Measurements from ENCODE around the gene ANO9. TPM values are rescaled to one million over a fixed set of nuclear protein-coding genes. Genes with fewer than 3 reads are reported as not detected.
A peak's percentile ranks its signal among the peaks of the same experiment; 100 is the strongest.

The ANO9 gene
- total and polyA plus RNA-seq, 5 experiments from 2014 or later = 4.8 to 78.6 (median 8.6) TPM

DNA sequence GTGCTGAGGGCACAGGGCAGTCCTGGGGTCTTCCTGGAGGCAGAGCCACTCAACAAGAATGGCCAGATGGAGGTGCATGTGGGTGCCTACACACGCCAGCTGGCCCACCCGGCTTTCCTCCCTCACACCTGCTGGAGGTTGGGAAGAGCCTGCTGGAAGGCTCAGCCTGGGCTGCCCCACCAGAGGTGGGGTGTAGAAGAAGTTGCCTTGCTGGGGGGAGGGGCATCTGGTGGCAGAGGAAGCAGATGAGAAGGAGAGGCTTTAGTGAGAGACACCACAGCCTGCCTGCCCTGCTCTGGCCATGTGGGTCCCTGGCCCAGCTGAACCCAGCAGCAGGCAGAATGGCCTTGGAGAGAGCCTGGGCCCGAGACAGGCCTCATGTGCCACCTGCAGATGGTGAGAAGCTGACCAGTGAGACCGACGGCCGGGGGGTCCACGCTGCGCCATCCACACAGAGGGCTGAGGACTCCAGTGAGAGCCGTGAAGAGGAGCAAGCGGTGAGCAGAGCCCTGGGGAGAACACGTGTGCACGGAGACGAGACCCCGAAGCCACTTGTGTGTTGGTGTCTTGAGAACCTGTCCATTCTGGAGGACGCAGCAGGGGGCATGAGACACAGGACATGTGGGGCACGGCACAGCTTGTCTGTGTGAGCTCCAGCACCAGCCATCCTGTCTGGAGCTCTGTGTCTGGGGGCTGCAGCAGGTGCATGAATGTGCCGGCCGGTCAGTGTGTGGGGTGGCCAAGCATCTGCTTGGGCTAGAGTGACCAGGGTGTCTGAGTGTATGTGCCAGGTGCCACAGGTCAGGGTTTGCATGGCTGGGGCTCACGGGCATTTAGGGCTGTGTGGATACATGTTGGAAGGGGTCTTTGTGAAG lies 69.9 kb downstream of the ANO9 start:
- peaks cover 16 to 41% (median 17%) of the 10 kb centered on the region in 5 donors for H3K27me3 Mint-ChIP-seq
- peaks cover 15 to 34% (median 23%) of the 10 kb centered on the region in 4 donors for H3K4me1 Mint-ChIP-seq
- H3K9me3 Mint-ChIP-seq = peaks cover 0 to 2% (median 0%) of the 10 kb centered on the region in 9 donors
- peak in 1 of 10 donors; percentile 14 for DNase-seq
- peaks cover 0 to 4% (median 0%) of the 10 kb centered on the region in 3 donors for H3K36me3 Mint-ChIP-seq
- ATAC-seq = no peak
- H3K27ac Mint-ChIP-seq = peak overlapping the region in 2 of 10 donors; percentile 57 to 60
- POLR2A ChIA-PET = no interaction called here
- H3K4me3 Mint-ChIP-seq = peak overlapping the region in 1 of 10 donors; percentile 79

DNA sequence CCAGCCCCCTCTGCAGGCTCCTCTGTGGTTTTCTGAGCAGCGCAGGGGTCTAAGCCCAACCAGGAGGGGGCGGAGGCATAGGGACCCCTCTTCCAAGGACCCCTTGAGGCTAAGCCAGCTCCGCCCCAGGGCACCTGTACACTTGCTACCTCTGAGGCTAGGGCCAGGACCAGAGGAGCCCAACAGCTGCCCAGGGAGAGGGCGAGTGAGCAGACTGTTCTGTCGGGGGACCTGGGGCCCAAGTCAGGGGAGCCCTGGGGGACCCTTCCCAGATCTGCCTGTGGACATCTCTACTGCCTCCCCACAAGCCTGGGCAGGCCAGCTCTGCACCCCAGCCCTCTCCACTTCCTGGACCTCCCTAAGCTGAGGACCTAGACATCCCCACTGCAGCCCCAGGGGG lies 70.8 kb downstream of the ANO9 start:
- H3K4me3 Mint-ChIP-seq = peak overlapping the region in 8 of 10 donors; percentile 16 to 83 (median 46)
- H3K9me3 Mint-ChIP-seq = peaks cover 0 to 2% (median 0%) of the 10 kb centered on the region in 9 donors
- peaks cover 15 to 34% (median 23%) of the 10 kb centered on the region in 4 donors for H3K4me1 Mint-ChIP-seq
- ATAC-seq (no peak), DNase-seq (peak in 1 of 10 donors; percentile 32)
- H3K36me3 Mint-ChIP-seq = peaks cover 0 to 4% (median 0%) of the 10 kb centered on the region in 3 donors
- peak overlapping the region in 1 of 10 donors; percentile 20 for H3K27ac Mint-ChIP-seq
- H3K27me3 Mint-ChIP-seq = peaks cover 16 to 50% (median 20%) of the 10 kb centered on the region in 5 donors
- POLR2A ChIA-PET = interaction anchor here (1.0 to 1.1 kb wide), 2 partner anchors 9 to 121 kb away, joined by 3 read pairs; no protein-coding TSS in a partner anchor

DNA sequence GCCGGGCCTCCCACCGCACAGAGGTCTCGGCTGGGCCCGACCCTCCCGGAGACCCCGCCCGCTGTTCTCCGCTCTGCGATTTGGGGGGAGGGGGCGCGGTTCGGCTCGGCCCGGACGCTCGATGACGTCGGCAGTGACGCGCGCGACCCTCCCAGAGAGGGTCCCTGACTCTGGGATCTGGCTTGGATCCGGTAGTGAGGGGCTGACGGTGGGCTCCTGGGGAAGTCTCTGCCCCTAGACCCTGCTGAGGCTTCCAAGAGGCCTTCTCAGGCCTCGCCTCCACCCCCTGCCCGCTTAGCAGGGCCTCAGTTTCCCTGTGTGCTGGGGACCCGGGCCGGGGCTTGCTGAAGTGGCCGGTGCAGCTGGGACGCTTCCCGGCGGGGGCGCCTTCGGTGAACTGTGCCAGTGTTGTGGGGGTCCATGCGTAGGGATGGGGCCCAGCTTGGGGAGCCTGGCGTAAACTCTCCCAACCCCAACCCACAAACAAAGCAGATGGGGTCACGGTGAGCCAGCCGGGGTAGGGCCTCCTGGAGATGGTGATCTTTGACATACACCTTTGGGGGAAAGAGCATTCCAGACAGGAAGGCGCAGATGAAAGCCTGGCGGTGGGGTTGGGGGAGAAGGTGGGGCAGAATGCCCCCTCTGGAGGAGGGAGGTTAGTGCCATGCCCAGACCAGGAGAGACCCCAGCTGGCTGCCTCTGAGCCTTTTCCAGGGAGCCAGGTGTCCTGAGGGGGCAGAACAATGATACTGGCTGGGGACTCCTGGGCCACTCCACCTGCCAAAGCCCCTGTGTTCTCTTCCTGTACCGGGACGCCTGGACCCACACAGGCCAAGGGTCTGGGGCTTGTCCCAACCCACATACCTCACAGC lies 71.5 kb downstream of the ANO9 start:
- POLR2A ChIA-PET = interaction anchor here (1.0 to 1.1 kb wide), 2 partner anchors 8 to 120 kb away, joined by 3 read pairs; no protein-coding TSS in a partner anchor
- Mint-ChIP-seq H3K27ac (peak overlapping the region in 5 of 10 donors; percentile 37 to 53 (median 44)), H3K27me3 (peaks cover 16 to 54% (median 20%) of the 10 kb centered on the region in 5 donors), H3K9me3 (peaks cover 0 to 2% (median 0%) of the 10 kb centered on the region in 9 donors), H3K4me3 (peak overlapping the region; percentile 48 to 83 (median 68)), H3K4me1 (peaks cover 15 to 34% (median 23%) of the 10 kb centered on the region in 4 donors), H3K36me3 (peaks cover 0 to 4% (median 0%) of the 10 kb centered on the region in 3 donors)
- no peak for ATAC-seq
- peak in 1 of 10 donors; percentile 61 for DNase-seq

GRCh38 chr11:369336-370018 lies 72.3 kb downstream of the ANO9 start, which contains the start of gene B4GALNT4:
TSS of gene B4GALNT4 (plus strand) at chr11:369499. CDS start at chr11:369804, 305 bp downstream.
- Mint-ChIP-seq H3K36me3 (peaks cover 0 to 4% (median 0%) of the 10 kb centered on the region in 3 donors), H3K27me3 (peaks cover 16 to 59% (median 23%) of the 10 kb centered on the region in 5 donors), H3K27ac (peak within 1 kb of the TSS in 8 of 10 donors; percentile 22 to 86 (median 66)), H3K4me3 (peak within 1 kb of the TSS; percentile 68 to 90 (median 82)), H3K4me1 (peaks cover 17 to 34% (median 24%) of the 10 kb centered on the region in 4 donors), H3K9me3 (peaks cover 0 to 2% (median 0%) of the 10 kb centered on the region in 9 donors)
- ATAC-seq = peak; percentile 81 to 83
- peak in 5 of 10 donors; percentile 21 to 66 (median 38) for DNase-seq
- POLR2A ChIA-PET = interaction anchor here (1.1 to 1.2 kb wide), 2 partner anchors 7 to 71 kb away, joined by 3 read pairs; partner anchors contain the start of gene IFITM5

- peak in 1 of 2 donors; percentile 26 for ATAC-seq
- Mint-ChIP-seq H3K27ac (peak overlapping the region in 7 of 10 donors; percentile 15 to 86 (median 67)), H3K36me3 (peaks cover 0 to 4% (median 0%) of the 10 kb centered on the region in 3 donors), H3K27me3 (peaks cover 16 to 62% (median 23%) of the 10 kb centered on the region in 5 donors), H3K4me3 (peak overlapping the region; percentile 68 to 90 (median 82)), H3K9me3 (no peaks in the 10 kb centered on the region), H3K4me1 (peaks cover 12 to 27% (median 23%) of the 10 kb centered on the region in 4 donors)
- peak in 1 of 10 donors; percentile 63 for DNase-seq
- POLR2A ChIA-PET = interaction anchor here (0.9 to 1.2 kb wide), 3 partner anchors 42 to 114 kb away, joined by 3 read pairs; partner anchors contain the start of gene IFITM5
Measured at GRCh38 chr11:368414-369335, 73.1 kb downstream of the ANO9 start.

- H3K27ac Mint-ChIP-seq = peak overlapping the region in 6 of 10 donors; percentile 15 to 70 (median 50)
- POLR2A ChIA-PET = interaction anchor here (0.9 to 1.2 kb wide), 3 partner anchors 43 to 113 kb away, joined by 3 read pairs; partner anchors contain the start of gene IFITM5
Measured at GRCh38 chr11:367956-368413, 73.8 kb downstream of the ANO9 start.

More at GRCh38 chr11:367956-368413, 73.8 kb downstream of the ANO9 start:
- ATAC-seq (no peak), DNase-seq (no peak)
- Mint-ChIP-seq H3K36me3 (peaks cover 0 to 4% (median 0%) of the 10 kb centered on the region in 3 donors), H3K9me3 (no peaks in the 10 kb centered on the region), H3K4me3 (peak overlapping the region; percentile 49 to 90 (median 82)), H3K4me1 (peaks cover 11 to 27% (median 23%) of the 10 kb centered on the region in 4 donors), H3K27me3 (peaks cover 16 to 62% (median 23%) of the 10 kb centered on the region in 5 donors)

Other genes starting within 250 kb of the ANO9 start
- gene SCGB1C1, start 248.9 kb downstream of the ANO9 start, total RNA-seq = not detected
- not detected for gene SCGB1C1, start 248.9 kb downstream of the ANO9 start, polyA plus RNA-seq
- gene BET1L, start 234.6 kb downstream of the ANO9 start, total RNA-seq = 100 to 1,000 TPM; 110 to 122 TPM
- 10 to 100 TPM; 24.0 to 75.2 (median 59.2) TPM for gene BET1L, start 234.6 kb downstream of the ANO9 start, polyA plus RNA-seq
- 10 to 100 TPM; 92.7 to 93.4 TPM for gene RIC8A, start 234.3 kb downstream of the ANO9 start, total RNA-seq
- 10 to 100 TPM; 68.6 to 93.1 (median 76.7) TPM for gene RIC8A, start 234.3 kb downstream of the ANO9 start, polyA plus RNA-seq
- gene SIRT3, start 205.7 kb downstream of the ANO9 start, total RNA-seq = 10 to 100 TPM; 33.6 to 33.7 TPM
- 10 to 100 TPM in 2 of 3 donors, 1 to 10 TPM in 1; 6.5 to 14.6 (median 10.9) TPM for gene SIRT3, start 205.7 kb downstream of the ANO9 start, polyA plus RNA-seq
- 10 to 100 TPM; 94.4 to 99.0 TPM for gene PSMD13, start 205.0 kb downstream of the ANO9 start, total RNA-seq
- 100 to 1,000 TPM; 196 to 223 (median 208) TPM for gene PSMD13, start 205.0 kb downstream of the ANO9 start, polyA plus RNA-seq
- 10 to 100 TPM; 28.6 to 32.0 TPM for gene NLRP6, start 163.6 kb downstream of the ANO9 start, total RNA-seq
- gene NLRP6, start 163.6 kb downstream of the ANO9 start, polyA plus RNA-seq = 10 to 100 TPM in 2 of 3 donors, 1 to 10 TPM in 1; 9.1 to 25.9 (median 19.1) TPM
- gene PGGHG, start 152.9 kb downstream of the ANO9 start, total RNA-seq = 100 to 1,000 TPM; 662 to 707 TPM
- gene PGGHG, start 152.9 kb downstream of the ANO9 start, polyA plus RNA-seq = 10 to 100 TPM in 2 of 3 donors, 1 to 10 TPM in 1; 8.1 to 14.9 (median 11.2) TPM
- gene IFITM5, start 142.5 kb downstream of the ANO9 start, total RNA-seq = not detected
- gene IFITM5, start 142.5 kb downstream of the ANO9 start, polyA plus RNA-seq = not detected
- 100 to 1,000 TPM; 115 to 122 TPM for gene IFITM2, start 134.2 kb downstream of the ANO9 start, total RNA-seq
- 1,000 to 10,000 TPM; 2,345 to 2,732 (median 2,362) TPM for gene IFITM2, start 134.2 kb downstream of the ANO9 start, polyA plus RNA-seq
- gene IFITM1, start 128.0 kb downstream of the ANO9 start, total RNA-seq = 10 to 100 TPM; 90.0 to 91.0 TPM
- 1,000 to 10,000 TPM; 1,833 to 2,198 (median 2,135) TPM for gene IFITM1, start 128.0 kb downstream of the ANO9 start, polyA plus RNA-seq
- 10 to 100 TPM; 11.3 to 11.9 TPM for gene IFITM3, start 121.2 kb downstream of the ANO9 start, total RNA-seq
- gene IFITM3, start 121.2 kb downstream of the ANO9 start, polyA plus RNA-seq = 100 to 1,000 TPM in 2 of 3 donors, 10 to 100 TPM in 1; 45.1 to 202 (median 196) TPM
- gene B4GALNT4, start 72.5 kb downstream of the ANO9 start, total RNA-seq = under 1 TPM; 0.16 to 0.39 TPM
- 1 to 10 TPM in 1 of 3 donors, not detected in 2; 1.3 TPM for gene B4GALNT4, start 72.5 kb downstream of the ANO9 start, polyA plus RNA-seq
- under 1 TPM; 0.16 to 0.29 TPM for gene PKP3, start 47.8 kb downstream of the ANO9 start, total RNA-seq
- gene PKP3, start 47.8 kb downstream of the ANO9 start, polyA plus RNA-seq = under 1 TPM in 2 of 3 donors, not detected in 1; 0.15 to 0.47 TPM
- gene SIGIRR, start 27.0 kb downstream of the ANO9 start, total RNA-seq = 100 to 1,000 TPM; 332 to 337 TPM
- gene SIGIRR, start 27.0 kb downstream of the ANO9 start, polyA plus RNA-seq = 100 to 1,000 TPM; 195 to 233 (median 206) TPM
- 10 to 100 TPM; 25.9 to 30.2 TPM for gene PTDSS2, start 8.3 kb upstream of the ANO9 start, total RNA-seq
- gene PTDSS2, start 8.3 kb upstream of the ANO9 start, polyA plus RNA-seq = 10 to 100 TPM in 2 of 3 donors, 1 to 10 TPM in 1; 9.0 to 13.0 (median 11.6) TPM
- 100 to 1,000 TPM; 102 to 107 TPM for gene RNH1, start 65.2 kb upstream of the ANO9 start, total RNA-seq
- gene RNH1, start 65.2 kb upstream of the ANO9 start, polyA plus RNA-seq = 100 to 1,000 TPM; 152 to 198 (median 170) TPM
- gene HRAS, start 93.6 kb upstream of the ANO9 start, total RNA-seq = 10 to 100 TPM; 36.2 to 40.7 TPM
- gene HRAS, start 93.6 kb upstream of the ANO9 start, polyA plus RNA-seq = 10 to 100 TPM in 2 of 3 donors, 1 to 10 TPM in 1; 8.6 to 26.7 (median 15.3) TPM
- 1 to 10 TPM; 4.4 to 5.2 TPM for gene LRRC56, start 95.5 kb upstream of the ANO9 start, total RNA-seq
- 1 to 10 TPM in 1 of 3 donors, under 1 TPM in 2; 0.32 to 1.1 (median 0.44) TPM for gene LRRC56, start 95.5 kb upstream of the ANO9 start, polyA plus RNA-seq
- gene LMNTD2, start 118.7 kb upstream of the ANO9 start, total RNA-seq = 1 to 10 TPM; 6.5 to 7.2 TPM
- 1 to 10 TPM in 1 of 3 donors, under 1 TPM in 2; 0.96 to 1.9 (median 0.99) TPM for gene LMNTD2, start 118.7 kb upstream of the ANO9 start, polyA plus RNA-seq
- 10 to 100 TPM; 33.7 to 37.6 TPM for gene RASSF7, start 119.0 kb upstream of the ANO9 start, total RNA-seq
- gene RASSF7, start 119.0 kb upstream of the ANO9 start, polyA plus RNA-seq = 10 to 100 TPM; 22.5 to 32.3 (median 24.2) TPM
- 10 to 100 TPM; 48.9 to 54.7 TPM for gene PHRF1, start 134.5 kb upstream of the ANO9 start, total RNA-seq
- gene PHRF1, start 134.5 kb upstream of the ANO9 start, polyA plus RNA-seq = 10 to 100 TPM in 1 of 3 donors, 1 to 10 TPM in 2; 3.5 to 19.8 (median 6.7) TPM
- gene IRF7, start 173.9 kb upstream of the ANO9 start, total RNA-seq = 10 to 100 TPM; 55.0 to 55.2 TPM
- 10 to 100 TPM; 19.8 to 38.6 (median 25.3) TPM for gene IRF7, start 173.9 kb upstream of the ANO9 start, polyA plus RNA-seq
- not detected for gene CDHR5, start 182.9 kb upstream of the ANO9 start, total RNA-seq
- gene CDHR5, start 182.9 kb upstream of the ANO9 start, polyA plus RNA-seq = not detected
- gene SCT, start 185.2 kb upstream of the ANO9 start, total RNA-seq = not detected
- not detected for gene SCT, start 185.2 kb upstream of the ANO9 start, polyA plus RNA-seq
- 1 to 10 TPM; 1.2 to 1.4 TPM for gene DRD4, start 195.3 kb upstream of the ANO9 start, total RNA-seq
- gene DRD4, start 195.3 kb upstream of the ANO9 start, polyA plus RNA-seq = not detected